Measurements from ENCODE around the gene ZNF677.
"Not testable (repeated sequence)": the region's sequence is repeated elsewhere in the genome, so short reads cannot be mapped to it uniquely, and the experiment has no call there.

ZNF677 gene

DNA sequence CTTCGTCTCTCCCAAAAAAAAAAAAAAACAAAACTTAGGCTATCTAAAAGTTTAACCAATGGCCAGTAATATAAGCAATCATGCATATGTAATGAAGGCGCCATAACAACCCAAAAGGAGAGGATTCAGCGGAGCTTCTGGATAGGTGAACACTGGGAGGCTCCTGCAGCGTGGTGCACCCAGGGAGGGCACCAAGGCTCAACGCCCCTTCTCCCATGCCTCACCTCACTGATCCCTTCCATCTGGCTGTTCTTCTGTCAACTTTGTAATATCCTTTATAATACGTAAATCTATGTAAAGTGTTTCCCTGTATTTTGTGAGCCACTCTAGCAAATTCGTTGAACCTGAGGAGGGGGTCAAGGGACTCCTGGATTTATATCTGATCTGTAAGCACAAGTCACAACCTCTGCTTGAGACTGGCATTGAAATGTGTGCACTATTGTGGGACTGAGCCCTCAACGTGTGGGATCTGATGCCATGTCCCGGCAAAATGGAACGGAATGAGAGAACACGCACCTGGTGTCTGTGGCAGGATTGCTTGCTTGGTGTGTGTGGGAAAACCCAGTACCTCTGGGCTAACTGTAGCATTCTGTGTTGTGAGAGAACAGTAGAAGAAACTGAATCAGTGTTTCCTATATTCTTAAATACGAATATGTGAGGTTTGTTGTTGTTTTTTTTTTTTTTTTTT is 61.0 kb downstream of the ZNF677 start:
- DNase-seq (ENCODE audit: low read depth): no peak

DNA sequence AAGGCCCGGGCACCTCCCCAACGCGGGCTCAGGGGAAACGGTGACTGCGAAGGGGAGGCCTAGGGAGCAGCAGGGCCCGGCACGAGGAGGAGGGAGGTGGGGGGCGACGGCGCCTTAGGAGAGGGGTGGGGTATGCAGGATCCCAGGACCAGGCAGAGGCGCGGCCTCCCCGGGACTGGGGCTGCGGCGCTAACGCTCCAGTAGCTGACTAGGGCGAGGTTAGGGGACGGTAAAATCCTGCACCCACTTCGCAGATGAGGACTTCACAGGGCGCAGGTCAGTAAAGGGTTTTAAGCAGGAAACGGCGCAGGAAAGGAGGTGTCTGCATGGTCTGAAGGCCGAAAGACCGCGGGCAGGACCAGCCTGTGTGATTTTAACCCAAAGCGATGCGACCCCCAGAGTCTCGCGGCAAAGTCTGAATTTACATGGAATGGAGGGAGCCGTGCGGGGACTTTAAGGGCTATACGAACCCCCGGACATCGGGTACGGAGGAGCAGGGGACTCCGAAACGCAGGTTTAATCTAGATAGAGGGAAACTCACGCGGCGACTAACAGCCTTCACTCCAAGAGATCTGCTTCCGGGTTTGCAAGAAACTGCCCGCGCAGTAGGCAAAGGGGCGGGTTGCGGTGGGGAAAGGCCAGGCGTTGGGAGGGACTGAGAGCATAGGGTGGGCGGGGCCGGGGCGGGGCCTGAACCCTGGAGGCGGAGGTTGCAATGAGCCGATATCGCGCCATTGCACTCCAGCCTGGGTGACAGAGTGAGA is 61.7 kb downstream of the ZNF677 start, which contains the start of gene ZNF665:
Gene ZNF665 (minus strand): TSS at position 588 of the 764 bp plus-strand sequence. CDS start 10,460 bp downstream, outside the sequence.
- DNase-seq (ENCODE audit: low read depth): peak; percentile 58

DNA sequence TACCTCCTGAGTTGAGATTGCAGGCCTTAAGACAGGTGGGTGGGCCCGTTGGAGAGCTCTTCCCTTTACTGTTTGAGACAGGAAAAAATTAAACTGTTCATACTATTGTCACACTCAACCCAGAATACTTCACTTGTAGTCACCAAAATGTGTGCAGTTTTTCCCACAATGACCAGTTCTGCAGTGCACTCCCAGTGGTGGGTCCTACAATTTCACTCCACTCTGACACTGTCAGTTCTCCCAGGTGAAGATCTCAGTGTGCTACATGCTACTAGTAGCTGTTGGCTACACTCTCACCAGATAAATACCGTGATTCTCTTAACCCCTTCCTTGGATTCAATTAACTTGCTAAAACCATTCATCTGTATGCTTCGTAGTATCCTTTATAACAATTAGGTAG is 64.4 kb downstream of the ZNF677 start:
- no peak for DNase-seq (ENCODE audit: low read depth)

DNA sequence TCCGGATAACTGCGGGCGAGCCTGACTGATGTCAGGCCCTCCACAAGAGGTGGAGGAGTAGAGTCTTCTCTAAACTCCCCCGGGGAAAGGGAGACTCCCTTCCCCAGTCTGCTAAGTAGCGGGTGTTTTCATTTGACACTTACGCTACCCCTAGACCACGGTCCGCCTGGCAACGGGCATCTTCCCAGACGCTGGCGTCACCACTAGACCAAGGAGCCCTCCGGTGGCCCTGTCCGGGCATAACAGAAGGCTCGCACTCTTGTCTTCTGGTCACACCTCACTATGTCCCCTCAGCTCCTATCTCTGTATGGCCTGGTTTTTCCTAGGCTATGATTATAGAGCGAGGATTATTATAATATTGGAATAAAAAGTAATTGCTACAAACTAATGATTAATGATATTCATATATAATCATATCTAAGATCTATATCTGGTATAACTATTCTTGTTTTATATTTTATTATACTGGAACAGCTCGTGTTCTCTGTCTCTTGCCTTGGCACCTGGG is 64.9 kb downstream of the ZNF677 start:
- DNase-seq (ENCODE audit: low read depth): not testable (repeated sequence)

All from stimulated activated CD8-positive, alpha-beta memory T cell treated with anti-CD3 and anti-CD28 coated beads, Interleukin-12 subunit alpha, Interleukin-12 subunit beta, amount 100 ng/mL, for 4 hours (primary cell).